OCI-LY1 (cell line): ENCODE measurements around the gene HEATR1.

Source experiments
- H2AFZ ChIP-seq: fragments of 200-600 bp; sonication (generic), shearing (Covaris generic); 2 replicates; pipeline ENCODE4 v1.6.0; 2014; ENCODE audit warnings: antibody characterized with exemption, mild to moderate bottlenecking, low read length
- H3F3A ChIP-seq: fragments of 200-600 bp; sonication (generic), shearing (Covaris generic); 2 replicates; pipeline ENCODE4 v1.6.0; 2014; ENCODE audit warnings: mild to moderate bottlenecking, antibody characterized with exemption, low read length, moderate library complexity; ENCODE audit not compliant: insufficient read depth
- H3K27ac ChIP-seq: fragments of 200-600 bp; sonication (generic); 2 replicates; pipeline ENCODE4 v1.5.1; 2014; ENCODE audit warnings: low read length, mixed run types, mild to moderate bottlenecking, low read depth; ENCODE audit not compliant: poor library complexity, severe bottlenecking
- H3K27me3 ChIP-seq: fragments of 200-600 bp; sonication (generic); 2 replicates; pipeline ENCODE4 v1.6.0; 2014; ENCODE audit warnings: antibody characterized with exemption, mild to moderate bottlenecking, low read length, moderate library complexity; ENCODE audit not compliant: insufficient read depth
- H3K36me3 ChIP-seq: fragments of 200-600 bp; sonication (generic); 2 replicates; pipeline ENCODE4 v1.6.1; 2014; ENCODE audit warnings: mild to moderate bottlenecking, antibody characterized with exemption, low read length, moderate library complexity, mixed read lengths; ENCODE audit not compliant: insufficient read depth
- H3K4me1 ChIP-seq: fragments of 200-600 bp; sonication (generic); 2 replicates; pipeline ENCODE4 v1.5.1; 2014; ENCODE audit warnings: mild to moderate bottlenecking, low read length, moderate library complexity; ENCODE audit not compliant: insufficient read depth, severe bottlenecking
- H3K4me2 ChIP-seq: fragments of 200-600 bp; sonication (generic), shearing (Covaris generic); 2 replicates; pipeline ENCODE4 v1.6.1; 2014; ENCODE audit warnings: low read length
- H3K4me3 ChIP-seq: fragments of 200-600 bp; sonication (generic); 2 replicates; pipeline ENCODE4 v1.5.1; 2014; ENCODE audit warnings: low read length, low read depth, mild to moderate bottlenecking, mixed read lengths; ENCODE audit not compliant: poor library complexity, severe bottlenecking
- H3K79me2 ChIP-seq: fragments of 200-600 bp; shearing (Covaris generic); 2 replicates; pipeline ENCODE4 v1.6.1; 2016; ENCODE audit warnings: mixed run types, low read length, mixed read lengths; ENCODE audit not compliant: insufficient read depth
- H3K9ac ChIP-seq: fragments of 200-600 bp; sonication (generic), shearing (Covaris generic); 2 replicates; pipeline ENCODE4 v1.6.1; 2014; ENCODE audit warnings: mild to moderate bottlenecking, low read length, mixed read lengths
- H3K9me2 ChIP-seq: fragments of 200-600 bp; sonication (generic), shearing (Covaris generic); 2 replicates; pipeline ENCODE4 v1.6.1; 2014; ENCODE audit warnings: low read depth, mild to moderate bottlenecking, low read length, mixed read lengths
- H3K9me3 ChIP-seq: fragments of 200-600 bp; shearing (Covaris generic); 2 replicates; pipeline ENCODE4 v1.6.1; 2014; ENCODE audit warnings: low read length, mixed read lengths
- H4K20me1 ChIP-seq: fragments of 200-600 bp; sonication (generic), shearing (Covaris generic); 2 replicates; pipeline ENCODE4 v1.6.0; 2016; ENCODE audit warnings: mild to moderate bottlenecking, low read length; ENCODE audit not compliant: insufficient read depth
- EZH2 ChIP-seq: fragments of 200-600 bp; sonication (generic), shearing (Covaris generic); IDR thresholded peaks from 2 replicates; pipeline ENCODE4 v1.8.0; 2017; ENCODE audit warnings: borderline replicate concordance, mixed run types, mild to moderate bottlenecking, antibody characterized with exemption, low read length, moderate library complexity, mixed read lengths
- TF ChIP-seq, protein P1 (sequence below): fragments of 200-600 bp; sonication (generic), shearing (Covaris generic); IDR thresholded peaks from 2 replicates; pipeline ENCODE4 v1.5.1; 2017; ENCODE audit warnings: mild to moderate bottlenecking, antibody characterized with exemption, low read length, moderate library complexity, mixed read lengths

HEATR1 gene

DNA sequence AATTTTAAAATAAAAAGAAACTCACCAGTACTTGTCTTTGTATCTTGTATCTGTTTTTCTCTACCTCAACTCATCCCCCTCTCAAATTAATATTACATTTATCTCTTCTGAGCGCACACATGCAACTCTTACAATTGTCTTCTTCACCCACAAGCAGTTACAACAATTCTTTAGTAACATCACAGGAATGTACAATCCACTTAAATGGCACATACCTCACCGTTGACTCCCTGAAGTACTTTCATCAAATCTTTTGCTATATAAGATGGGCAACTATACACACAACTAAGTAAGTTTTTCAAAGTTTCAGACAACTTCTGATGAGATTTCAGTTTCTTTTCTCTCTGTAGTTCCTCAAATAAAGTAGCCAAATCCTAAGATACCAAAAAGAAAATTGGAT is 28.3 kb downstream of the HEATR1 start:
- no peak for TF ChIP-seq EZH2
- TF ChIP-seq, protein P1, sequence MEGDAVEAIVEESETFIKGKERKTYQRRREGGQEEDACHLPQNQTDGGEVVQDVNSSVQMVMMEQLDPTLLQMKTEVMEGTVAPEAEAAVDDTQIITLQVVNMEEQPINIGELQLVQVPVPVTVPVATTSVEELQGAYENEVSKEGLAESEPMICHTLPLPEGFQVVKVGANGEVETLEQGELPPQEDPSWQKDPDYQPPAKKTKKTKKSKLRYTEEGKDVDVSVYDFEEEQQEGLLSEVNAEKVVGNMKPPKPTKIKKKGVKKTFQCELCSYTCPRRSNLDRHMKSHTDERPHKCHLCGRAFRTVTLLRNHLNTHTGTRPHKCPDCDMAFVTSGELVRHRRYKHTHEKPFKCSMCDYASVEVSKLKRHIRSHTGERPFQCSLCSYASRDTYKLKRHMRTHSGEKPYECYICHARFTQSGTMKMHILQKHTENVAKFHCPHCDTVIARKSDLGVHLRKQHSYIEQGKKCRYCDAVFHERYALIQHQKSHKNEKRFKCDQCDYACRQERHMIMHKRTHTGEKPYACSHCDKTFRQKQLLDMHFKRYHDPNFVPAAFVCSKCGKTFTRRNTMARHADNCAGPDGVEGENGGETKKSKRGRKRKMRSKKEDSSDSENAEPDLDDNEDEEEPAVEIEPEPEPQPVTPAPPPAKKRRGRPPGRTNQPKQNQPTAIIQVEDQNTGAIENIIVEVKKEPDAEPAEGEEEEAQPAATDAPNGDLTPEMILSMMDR, result no peak
- no peak overlapping the region for H3K9ac ChIP-seq
- H3K27ac ChIP-seq, result no peak overlapping the region
- H3K9me3 ChIP-seq, result no peaks in the 10 kb centered on the region
- no peaks in the 10 kb centered on the region for H3K9me2 ChIP-seq
- H3K27me3 ChIP-seq, result no peaks in the 10 kb centered on the region
- no peaks in the 10 kb centered on the region for H4K20me1 ChIP-seq
- H3K4me2 ChIP-seq, result no peak overlapping the region
- H3K79me2 ChIP-seq, result no peaks in the 10 kb centered on the region
- no peak overlapping the region for H3K4me3 ChIP-seq
- no peaks in the 10 kb centered on the region for H3F3A ChIP-seq
- no peaks in the 10 kb centered on the region for H3K4me1 ChIP-seq
- H3K36me3 ChIP-seq, result peaks cover 94% of the 10 kb centered on the region
- H2AFZ ChIP-seq, result no peak overlapping the region

GRCh38 chr1:236575523-236575922 is 28.8 kb downstream of the HEATR1 start:
- H3K4me3 ChIP-seq, result no peak overlapping the region
- H3K4me2 ChIP-seq, result no peak overlapping the region
- H3K9ac ChIP-seq, result no peak overlapping the region
- H3K9me2 ChIP-seq, result no peaks in the 10 kb centered on the region
- no peak overlapping the region for H3K27ac ChIP-seq
- H3K9me3 ChIP-seq, result no peaks in the 10 kb centered on the region
- no peaks in the 10 kb centered on the region for H3K79me2 ChIP-seq
- no peaks in the 10 kb centered on the region for H3K27me3 ChIP-seq
- no peaks in the 10 kb centered on the region for H3F3A ChIP-seq
- H3K4me1 ChIP-seq, result no peaks in the 10 kb centered on the region
- no peak overlapping the region for H2AFZ ChIP-seq
- no peaks in the 10 kb centered on the region for H4K20me1 ChIP-seq
- TF ChIP-seq, protein P1, result no peak
- TF ChIP-seq EZH2, result no peak
- H3K36me3 ChIP-seq, result peaks cover 94% of the 10 kb centered on the region

DNA sequence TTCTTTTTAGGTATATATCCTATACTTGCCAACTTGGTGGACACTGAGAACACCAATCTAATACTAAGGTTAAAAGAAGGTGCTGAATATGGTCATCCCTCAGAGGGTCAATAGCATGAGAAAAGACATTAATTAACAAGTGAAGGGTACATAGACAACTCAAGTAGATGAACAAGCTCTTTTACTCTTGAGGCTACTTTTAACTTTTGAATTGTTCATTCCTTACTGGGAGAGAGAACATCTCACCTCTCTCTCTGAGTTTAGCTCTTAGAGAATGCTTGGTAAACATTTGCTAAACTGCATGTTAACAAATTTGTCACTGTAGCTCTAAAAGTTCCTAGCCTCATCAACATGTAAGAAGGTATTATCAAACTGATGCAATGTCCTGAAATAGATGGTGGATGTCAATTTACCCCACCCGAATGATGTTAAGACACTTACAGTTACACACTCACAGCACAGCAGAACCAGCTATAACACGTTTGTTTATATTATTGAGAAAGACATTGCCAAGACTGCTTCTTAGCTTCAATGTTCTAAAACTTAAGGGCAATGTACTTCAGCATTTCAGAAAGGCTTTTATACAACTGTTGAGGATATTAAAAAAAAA is 35.9 kb downstream of the HEATR1 start:
- no peaks in the 10 kb centered on the region for H3F3A ChIP-seq
- H3K4me3 ChIP-seq, result no peak overlapping the region
- TF ChIP-seq EZH2, result no peak
- TF ChIP-seq, protein P1, result no peak
- H3K9me3 ChIP-seq, result no peaks in the 10 kb centered on the region
- H3K27me3 ChIP-seq, result no peaks in the 10 kb centered on the region
- H3K9ac ChIP-seq, result no peak overlapping the region
- H3K36me3 ChIP-seq, result peaks cover 98% of the 10 kb centered on the region
- no peak overlapping the region for H2AFZ ChIP-seq
- no peaks in the 10 kb centered on the region for H4K20me1 ChIP-seq
- H3K4me2 ChIP-seq, result no peak overlapping the region
- no peaks in the 10 kb centered on the region for H3K79me2 ChIP-seq
- H3K4me1 ChIP-seq, result no peaks in the 10 kb centered on the region
- no peaks in the 10 kb centered on the region for H3K9me2 ChIP-seq
- H3K27ac ChIP-seq, result no peak overlapping the region
